ENCODE results near the gene RGSL1. TPM values are rescaled to one million over a fixed set of nuclear protein-coding genes. Genes with fewer than 3 reads are reported as not detected.

RGSL1 gene
- total and polyA plus RNA-seq, 2 of the 8 experiments (the other 6 are each of a cell fraction or from before 2014, with no cell fraction given) = not detected

DNA sequence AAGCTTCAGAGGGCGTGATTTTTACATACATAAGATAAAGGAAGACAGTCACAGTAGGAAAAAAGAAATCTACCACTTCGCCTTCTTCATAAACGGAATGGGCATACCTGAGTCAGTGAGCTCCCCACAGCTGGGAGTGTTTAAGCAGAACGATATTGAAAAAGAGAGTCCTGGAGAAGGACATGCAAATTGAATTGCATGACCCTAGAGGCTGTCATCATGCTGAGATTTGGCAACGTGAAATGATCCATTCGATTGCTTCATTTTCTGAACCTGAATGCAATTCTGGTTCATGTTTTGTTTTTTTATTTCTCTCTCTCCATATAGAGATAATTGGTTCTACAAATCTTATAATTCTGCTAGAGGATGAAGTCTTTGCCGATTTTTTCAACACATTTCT is 3.7 kb downstream of the RGSL1 start:
- no peak overlapping the region for H2BK120ac ChIP-seq (replicated peaks; ENCODE audit: low read depth, low read length)
- no peak overlapping the region for H2AFZ ChIP-seq (ENCODE audit: low read length)
- no peaks in the 10 kb centered on the region for H3K27me3 ChIP-seq (replicated peaks in 1 of 4; ENCODE audit: control insufficient read depth in 3 of 4, extremely low read depth in 1 of 4, insufficient read depth in 3 of 4, low read length in 3 of 4)
- H3K36me3 ChIP-seq (ENCODE audit: control insufficient read depth in 2 of 4, insufficient read depth in 4 of 4, low read length in 3 of 4) = no peaks in the 10 kb centered on the region
- H3K23me2 ChIP-seq (ENCODE audit: low read depth, low read length) = 0 out of 2 replicates have a peak, but pooled peaks cover 2% of the 10 kb centered on the region
- no peak overlapping the region for H3K18ac ChIP-seq (ENCODE audit: extremely low read depth, low read length)
- no peaks in the 10 kb centered on the region for H4K20me1 ChIP-seq (replicated peaks in 1 of 2; ENCODE audit: control insufficient read depth in 1 of 2, insufficient read depth in 2 of 2, low read length in 2 of 2)
- H2AK5ac ChIP-seq (ENCODE audit: low read depth, low read length) = no peak overlapping the region
- no peak for FAIRE-seq
- no peaks in the 10 kb centered on the region for H3K9me3 ChIP-seq (ENCODE audit: insufficient read depth in 2 of 2, low read depth in 1 of 2, low read length in 1 of 2)
- no peak overlapping the region for H2BK15ac ChIP-seq (ENCODE audit: low read length)
- ChIA-PET CTCF (ENCODE audit: partially characterized antibody) (interaction anchor here (1.0 to 2.3 kb wide), 3 partner anchors 10 to 399 kb away, joined by 3 to 11 read pairs (median 4); no protein-coding TSS in a partner anchor), POLR2A (ENCODE audit: partially characterized antibody) (no interaction called here)
- H2BK12ac ChIP-seq (ENCODE audit: low read depth, low read length) = no peak overlapping the region
- no peak for DNase-seq (ENCODE audit: low read depth in 1 of 2, low spot score in 2 of 2)
- no peaks in the 10 kb centered on the region for H3K79me2 ChIP-seq (ENCODE audit: control insufficient read depth in 1 of 2, insufficient read depth in 2 of 2, low read length in 2 of 2)
- H3K14ac ChIP-seq (ENCODE audit: insufficient read length) = no peak overlapping the region
- no peak overlapping the region for H3K4me2 ChIP-seq (ENCODE audit: insufficient read depth in 1 of 2, low read depth in 2 of 2, low read length in 2 of 2)
- WGBS, 2 experiments (ENCODE audit: extremely low coverage in 1 of 2, insufficient coverage in 1 of 2, insufficient read length in 1 of 2, insufficient replicate concordance in 2 of 2, low coverage in 1 of 2, low lambda C conversion rate in 2 of 2, missing lambda C conversion rate in 1 of 2) = 70% methylated on average over 7 of the region's 7 CpGs; no CpG with 5 or more reads in 1 of the 2 experiments
- H4K8ac ChIP-seq (ENCODE audit: extremely low read depth, insufficient read depth, low read length) = no peak overlapping the region
- H2BK20ac ChIP-seq (ENCODE audit: low read length) = no peak overlapping the region
- H4K5ac ChIP-seq (ENCODE audit: insufficient read length, low read depth, low read length) = no peak overlapping the region
- no peak overlapping the region for H2BK5ac ChIP-seq (ENCODE audit: low read depth, low read length)
- H3K4ac ChIP-seq (replicated peaks; ENCODE audit: insufficient read length, low read depth, low read length) = no peak overlapping the region
- no peak overlapping the region for H3K56ac ChIP-seq (replicated peaks; ENCODE audit: insufficient read length, low read depth, low read length)
- H3K9ac ChIP-seq (replicated peaks in 1 of 4; ENCODE audit: extremely low read depth in 1 of 4, low read depth in 3 of 4, low read length in 3 of 4) = no peak overlapping the region
- no peaks in the 10 kb centered on the region for H3K4me1 ChIP-seq (replicated peaks in 1 of 4; ENCODE audit: control insufficient read depth in 3 of 4, insufficient read depth in 4 of 4, low read length in 3 of 4)
- H3K27ac ChIP-seq (ENCODE audit: low read depth, low read length) = no peak overlapping the region
- H3K23ac ChIP-seq (ENCODE audit: insufficient read length) = no peak overlapping the region
- no peaks in the 10 kb centered on the region for H3K79me1 ChIP-seq (ENCODE audit: low read depth, low read length)
- no peak overlapping the region for H4K91ac ChIP-seq (replicated peaks; ENCODE audit: insufficient read length, low read length)
- H3K4me3 ChIP-seq (ENCODE audit: extremely low read depth in 1 of 4, insufficient read depth in 2 of 4, low read depth in 3 of 4, low read length in 4 of 4) = no peak overlapping the region
- TF ChIP-seq JUND (IDR thresholded peaks at IDR 0.05; ENCODE audit: low read length) = no peak
- no peak for TF ChIP-seq BRCA1 (IDR thresholded peaks at IDR 0.05; ENCODE audit: low read depth, low read length)
- no peak for TF ChIP-seq SAP30 (IDR thresholded peaks at IDR 0.05; ENCODE audit: insufficient read depth, insufficient replicate concordance, low read length)
- no peak for TF ChIP-seq TAF7 (optimal IDR thresholded peaks at IDR 0.05; ENCODE audit: borderline replicate concordance, low read depth, low read length)
- no peak for TF ChIP-seq SIN3A (conservative IDR thresholded peaks at IDR 0.05 in 1 of 2, IDR thresholded peaks at IDR 0.05 in 1 of 2; ENCODE audit: low read depth in 1 of 2, low read length in 2 of 2)
- TF ChIP-seq BCL11A (IDR thresholded peaks at IDR 0.05; ENCODE audit: low read depth in 2 of 2, low read length in 2 of 2) = no peak
- TF ChIP-seq POLR2A (IDR thresholded peaks at IDR 0.05; ENCODE audit: control extremely low read depth in 1 of 2, low read depth in 2 of 2, low read length in 2 of 2) = no peak
- TF ChIP-seq EGR1 (IDR thresholded peaks at IDR 0.05; ENCODE audit: borderline replicate concordance, low read depth, low read length) = no peak
- no peak for TF ChIP-seq SIX5 (IDR thresholded peaks at IDR 0.05; ENCODE audit: low read depth, low read length)
- TF ChIP-seq ATF2 (IDR thresholded peaks at IDR 0.05; ENCODE audit: low read length) = no peak
- TF ChIP-seq RNF2 (IDR thresholded peaks at IDR 0.05; ENCODE audit: borderline replicate concordance, low read depth, low read length, missing control alignments, poor library complexity, severe bottlenecking) = no peak
- no peak for TF ChIP-seq SP4 (IDR thresholded peaks at IDR 0.05; ENCODE audit: low read length)
- TF ChIP-seq MAFK (IDR thresholded peaks at IDR 0.05; ENCODE audit: low read depth, low read length) = no peak

Measured in H1 (cell line).